Endodermal cell (in vitro differentiated cells): ENCODE data around the gene RSRP1. TPM values are rescaled to one million over a fixed set of nuclear protein-coding genes. Genes with fewer than 3 reads are reported as not detected.
"Not testable (repeated sequence)": the region's sequence is repeated elsewhere in the genome, so short reads cannot be mapped to it uniquely, and the experiment has no call there.

Source experiments
- DNase-seq: peaks from one replicate; pipeline ENCODE4 v3.0.0-alpha.2; 2017
- H3K27ac ChIP-seq: 2 replicates; pipeline ENCODE4 v1.5.1; 2013; ENCODE audit warnings: mild to moderate bottlenecking, low read depth, low read length, moderate library complexity
- H3K27me3 ChIP-seq: 2 replicates; pipeline ENCODE4 v1.6.1; 2013; ENCODE audit warnings: mild to moderate bottlenecking, low read length, moderate library complexity; ENCODE audit not compliant: insufficient read depth, control insufficient read depth, poor library complexity, severe bottlenecking
- H3K36me3 ChIP-seq: 2 replicates; pipeline ENCODE4 v1.7.0; 2013; ENCODE audit warnings: mild to moderate bottlenecking, low read length, moderate library complexity; ENCODE audit not compliant: control insufficient read depth, insufficient read depth
- H3K4me1 ChIP-seq: one replicate; pipeline ENCODE4 v1.7.0; 2013; ENCODE audit warnings: low read length; ENCODE audit not compliant: control insufficient read depth, insufficient read depth
- H3K4me3 ChIP-seq: 2 replicates; pipeline ENCODE4 v1.5.1; 2013; ENCODE audit warnings: mild to moderate bottlenecking, low read length, moderate library complexity
- H3K9ac ChIP-seq: 2 replicates; pipeline ENCODE4 v1.6.1; 2013; ENCODE audit warnings: mild to moderate bottlenecking, low read length, moderate library complexity; ENCODE audit not compliant: poor library complexity, severe bottlenecking; ENCODE audit errors: extremely low read depth
- H3K9me3 ChIP-seq: 2 replicates; pipeline ENCODE4 v1.6.1; 2013; ENCODE audit warnings: mild to moderate bottlenecking, low read length, moderate library complexity; ENCODE audit not compliant: control insufficient read depth
- H3K27ac Mint-ChIP-seq: 2 replicates; pipeline ENCODE4 v1.8.0; 2020; ENCODE audit warnings: mixed read lengths
- H3K27me3 Mint-ChIP-seq: 2 replicates; pipeline ENCODE4 v1.8.0; 2021; ENCODE audit warnings: mild to moderate bottlenecking, mixed read lengths; ENCODE audit not compliant: insufficient read depth
- H3K36me3 Mint-ChIP-seq: 2 replicates; pipeline ENCODE4 v1.8.0; 2020; ENCODE audit warnings: low read depth, mixed read lengths
- H3K4me1 Mint-ChIP-seq: 2 replicates; pipeline ENCODE4 v1.8.0; 2020; ENCODE audit warnings: mixed read lengths
- H3K4me3 Mint-ChIP-seq: 2 replicates; pipeline ENCODE4 v1.8.0; 2020; ENCODE audit warnings: mild to moderate bottlenecking, moderate library complexity, mixed read lengths
- H3K9me3 Mint-ChIP-seq: 2 replicates; pipeline ENCODE4 v1.8.0; 2020; ENCODE audit warnings: mild to moderate bottlenecking, mixed read lengths
- CTCF ChIP-seq: fragments of 200-600 bp; sonication (generic); conservative IDR thresholded peaks from 2 replicates; pipeline ENCODE4 v1.5.0; 2021; ENCODE audit warnings: antibody characterized with exemption, mild to moderate bottlenecking
- WGBS, 2 experiments: methylation state at CpG; one replicate each; pipeline versions ENCODE4 v1.1.5 to v1.1.7; 2013; ENCODE audit warnings: missing lambda C conversion rate in 2 of 2, mixed read lengths in 1 of 2; ENCODE audit not compliant: insufficient coverage in 1 of 2, insufficient read length in 1 of 2; 5-methylcytosine and 5-hydroxymethylcytosine counted together
- total RNA-seq, 2 donors: library from RNA; stranded (reverse); fragmentation: NEBNext Ultra II Directional in 1 of 2; extraction: Animal tissue kit (Norgen Biotek cat#: 25700) in 1 of 2; gene quantifications; 2 replicates in 1 of 2; 3 replicates in 1 of 2; pipeline ENCODE4 v1.2.1, GENCODE V29; 2021

Gene RSRP1
- total RNA-seq, 2 donors from 2014 or later = 90.3 to 92.5 TPM

DNA sequence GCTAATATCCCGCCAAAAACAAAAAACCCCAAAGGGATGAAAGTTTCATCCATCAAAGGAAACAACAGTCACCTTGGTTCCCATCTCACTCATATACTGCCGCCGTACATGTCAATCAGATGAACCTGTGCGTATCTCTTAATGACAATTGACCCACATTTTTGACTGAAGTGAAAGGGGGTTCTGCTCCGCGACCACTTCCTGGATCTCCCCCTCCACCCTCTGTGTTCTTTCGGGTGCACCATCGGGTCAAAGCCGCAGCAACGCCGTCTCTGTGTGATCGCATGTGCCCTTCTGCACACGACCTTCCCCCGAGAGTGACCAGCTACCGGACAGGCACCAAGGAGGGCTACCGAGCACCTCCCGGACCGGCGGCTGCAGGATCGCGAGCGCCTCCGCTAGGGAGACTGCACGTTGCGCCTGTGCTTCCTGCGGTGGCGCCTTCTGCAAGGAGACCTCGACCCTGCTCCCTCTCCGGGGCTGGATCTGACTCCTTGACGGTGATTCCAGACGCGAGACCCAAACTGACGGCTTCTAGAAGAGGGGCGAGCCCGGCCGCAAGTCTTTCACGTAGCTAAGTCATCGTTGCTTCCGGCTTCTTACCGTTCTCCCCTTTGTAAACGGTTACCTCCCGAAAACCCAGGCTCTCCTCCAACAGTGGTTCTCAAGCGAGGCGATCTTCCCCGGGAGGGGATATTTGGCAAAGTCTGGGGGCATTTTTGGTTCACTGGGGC, 19.5 kb upstream of the RSRP1 start:
- peaks cover 17% of the 10 kb centered on the region for H3K36me3 Mint-ChIP-seq
- not testable (repeated sequence) for DNase-seq, H3K4me1 ChIP-seq, H3K9me3 ChIP-seq, H3K4me1 Mint-ChIP-seq, H3K27me3 ChIP-seq, H3K9me3 Mint-ChIP-seq, H3K27ac ChIP-seq, H3K36me3 ChIP-seq
- H3K27ac Mint-ChIP-seq = peak overlapping the region; percentile 77
- H3K4me3 Mint-ChIP-seq = peak overlapping the region; percentile 72
- H3K9ac ChIP-seq = peak overlapping the region; percentile 34
- WGBS, 2 experiments = 0 to 5% methylated on average over 3 to 7 of the region's 45 CpGs
- peaks cover 12% of the 10 kb centered on the region for H3K27me3 Mint-ChIP-seq
- peak overlapping the region; percentile 91 for H3K4me3 ChIP-seq

- H3K9me3 ChIP-seq, H3K27ac Mint-ChIP-seq, H3K9ac ChIP-seq, H3K4me1 Mint-ChIP-seq, DNase-seq, H3K27me3 Mint-ChIP-seq, H3K4me1 ChIP-seq, H3K9me3 Mint-ChIP-seq, H3K36me3 ChIP-seq, H3K27me3 ChIP-seq, H3K27ac ChIP-seq, H3K4me3 ChIP-seq, H3K4me3 Mint-ChIP-seq: not testable (repeated sequence)
- WGBS, 2 experiments = 86 to 100% methylated on average over 1 to 3 of the region's 3 CpGs
- H3K36me3 Mint-ChIP-seq = peaks cover 17% of the 10 kb centered on the region
Measured at GRCh38 chr1:25260336-25260735, 13.1 kb upstream of the RSRP1 start.

DNA sequence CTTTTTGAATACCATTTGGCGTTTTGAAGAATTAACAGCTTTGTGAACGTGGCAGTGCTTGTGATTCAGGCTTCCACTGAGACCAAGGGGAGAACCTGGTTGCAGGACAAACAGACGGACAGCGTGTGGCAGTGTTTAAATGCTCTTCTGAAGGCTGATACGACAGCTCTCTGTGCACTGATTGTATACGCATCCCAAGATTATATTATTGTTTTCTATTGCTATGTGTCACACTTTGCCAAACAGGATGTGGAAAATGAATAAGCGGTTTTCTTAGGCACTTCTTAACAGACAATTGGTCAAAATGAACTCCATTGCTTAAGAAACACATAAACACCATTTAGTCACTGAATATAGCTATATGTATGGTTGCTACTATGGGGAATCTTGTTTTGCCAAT, 12.6 kb upstream of the RSRP1 start:
- H3K4me3 ChIP-seq, H3K27me3 ChIP-seq, H3K27ac ChIP-seq, H3K27ac Mint-ChIP-seq, H3K9ac ChIP-seq, H3K4me3 Mint-ChIP-seq, DNase-seq, H3K9me3 ChIP-seq, H3K36me3 ChIP-seq, H3K9me3 Mint-ChIP-seq, H3K27me3 Mint-ChIP-seq, H3K4me1 Mint-ChIP-seq, H3K4me1 ChIP-seq: not testable (repeated sequence)
- 79% methylated on average over 4 of the region's 7 CpGs; no CpG with 5 or more reads in 1 of the 2 experiments for WGBS, 2 experiments
- H3K36me3 Mint-ChIP-seq = peaks cover 17% of the 10 kb centered on the region
- TF ChIP-seq CTCF = peak; percentile 28

GRCh38 chr1:25257196-25257595, 9.9 kb upstream of the RSRP1 start:
- peaks cover 7% of the 10 kb centered on the region for H3K4me1 ChIP-seq
- WGBS, 2 experiments = no CpG with 5 or more reads among the region's 1 CpG
- Mint-ChIP-seq H3K27me3 (no peaks in the 10 kb centered on the region), H3K4me3 (no peak overlapping the region), H3K4me1 (peaks cover 18% of the 10 kb centered on the region), H3K9me3 (no peaks in the 10 kb centered on the region), H3K36me3 (peaks cover 3% of the 10 kb centered on the region), H3K27ac (no peak overlapping the region)
- no peak overlapping the region for H3K9ac ChIP-seq
- DNase-seq = no peak
- TF ChIP-seq CTCF = no peak
- H3K4me3 ChIP-seq = no peak overlapping the region
- no peaks in the 10 kb centered on the region for H3K27me3 ChIP-seq
- H3K27ac ChIP-seq = no peak overlapping the region
- H3K36me3 ChIP-seq = no peaks in the 10 kb centered on the region
- no peaks in the 10 kb centered on the region for H3K9me3 ChIP-seq
